Stimulated activated CD8-positive, alpha-beta memory T cell treated with anti-CD3 and anti-CD28 coated beads, Interleukin-4, amount 100 ng/mL, for 4 hours (primary cell): Measurements from ENCODE around the gene SLIT3.
"Not testable (repeated sequence)": the region's sequence is repeated elsewhere in the genome, so short reads cannot be mapped to it uniquely, and the experiment has no call there.

ENCODE experiments used
- DNase-seq, 2 donors: peaks; one replicate each; pipeline ENCODE4 v3.0.0-alpha.2; 2020; ENCODE audit warnings: low read depth in 2 of 2, low spot score in 1 of 2

Gene SLIT3

GRCh38 chr5:169115461-169116124 is 185.3 kb downstream of the SLIT3 start:
- no peak for DNase-seq

GRCh38 chr5:169114466-169115065 is 186.4 kb downstream of the SLIT3 start:
- DNase-seq = no peak

GRCh38 chr5:169112016-169112415 is 188.9 kb downstream of the SLIT3 start:
- no peak for DNase-seq

- no peak for DNase-seq
Observed at GRCh38 chr5:169106911-169107706, 193.8 kb downstream of the SLIT3 start.

GRCh38 chr5:169105582-169105981 is 195.4 kb downstream of the SLIT3 start:
- not testable (repeated sequence) for DNase-seq

- DNase-seq = no peak
Observed at GRCh38 chr5:169104937-169105494, 195.9 kb downstream of the SLIT3 start.

GRCh38 chr5:169103586-169104181 is 197.3 kb downstream of the SLIT3 start:
- no peak for DNase-seq

GRCh38 chr5:169101966-169102365 is 199.0 kb downstream of the SLIT3 start:
- no peak for DNase-seq

GRCh38 chr5:169100735-169101075 is 200.2 kb downstream of the SLIT3 start:
- DNase-seq = no peak

- no peak for DNase-seq
Observed at GRCh38 chr5:169099801-169100734, 200.9 kb downstream of the SLIT3 start.

GRCh38 chr5:169098331-169099121 is 202.4 kb downstream of the SLIT3 start:
- no peak for DNase-seq

- DNase-seq = no peak
Observed at GRCh38 chr5:169097374-169098326, 203.3 kb downstream of the SLIT3 start.

- DNase-seq = no peak
Observed at GRCh38 chr5:169095976-169096375, 205.0 kb downstream of the SLIT3 start.

- no peak for DNase-seq
Observed at GRCh38 chr5:169095410-169095960, 205.5 kb downstream of the SLIT3 start.

GRCh38 chr5:169094586-169095409 is 206.1 kb downstream of the SLIT3 start:
- no peak for DNase-seq

GRCh38 chr5:169091396-169091980 is 209.5 kb downstream of the SLIT3 start:
- DNase-seq = no peak

GRCh38 chr5:169089343-169089742 is 211.6 kb downstream of the SLIT3 start:
- no peak for DNase-seq
